Measurements from ENCODE around the gene PLVAP. TPM values are rescaled to one million over a fixed set of nuclear protein-coding genes. Genes with fewer than 3 reads are reported as not detected.

The PLVAP gene
- total and polyA plus RNA-seq, 5 donors from 2014 or later: not detected

DNA sequence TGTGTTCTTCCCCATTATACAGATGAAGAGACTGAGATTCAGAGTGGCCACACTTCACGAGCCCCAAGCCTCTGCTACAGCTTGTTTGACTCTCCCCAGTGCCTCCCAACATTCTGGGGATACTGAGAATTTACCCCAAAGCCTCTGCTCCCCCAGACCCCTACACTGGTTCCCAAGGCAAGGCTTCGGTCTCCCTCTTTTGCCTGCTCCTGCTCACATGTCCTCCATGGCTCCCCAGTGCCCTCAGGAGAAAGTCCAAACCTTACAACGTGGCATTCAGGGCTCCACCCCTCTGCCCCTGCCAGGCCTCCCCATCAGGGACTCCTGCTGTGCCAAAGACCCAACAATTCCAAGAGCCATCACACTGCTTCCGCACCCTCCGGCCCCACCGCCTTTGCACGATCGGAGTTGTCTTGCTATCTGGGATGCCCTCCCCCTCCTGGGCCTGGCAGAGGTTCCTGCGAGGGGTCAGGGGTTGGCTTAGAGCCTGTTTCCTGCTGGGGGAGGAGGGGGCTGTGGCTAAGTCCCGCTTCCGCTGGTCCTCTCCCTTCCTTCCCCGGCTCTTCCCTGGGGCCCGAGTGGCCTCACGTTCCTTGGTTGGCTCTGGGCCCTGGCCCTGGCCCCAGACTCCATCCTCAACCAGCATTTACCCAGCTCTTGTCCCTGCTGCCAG lies 24.4 kb downstream of the PLVAP start:
- H3K4me1 ChIP-seq (ENCODE audit: control insufficient read depth, insufficient read depth, low read length, poor library complexity, severe bottlenecking): no peaks in the 10 kb centered on the region
- no peak overlapping the region for H3K27ac ChIP-seq (ENCODE audit: insufficient read depth, low read length, poor library complexity, severe bottlenecking)
- H3K4me3 ChIP-seq (ENCODE audit: low read depth, low read length): no peak overlapping the region
- peak overlapping the region in 1 of 3 donors; percentile 69 for H3K27ac Mint-ChIP-seq
- H3K36me3 ChIP-seq (ENCODE audit: control insufficient read depth, insufficient read depth, low read length): no peaks in the 10 kb centered on the region
- H3K27me3 Mint-ChIP-seq: peaks cover 22% of the 10 kb centered on the region
- no peak overlapping the region for H3K4me3 Mint-ChIP-seq
- peaks cover 0 to 1% (median 0%) of the 10 kb centered on the region in 7 donors for H3K9me3 Mint-ChIP-seq
- DNase-seq: no peak
- peaks cover 0 to 4% (median 0%) of the 10 kb centered on the region in 4 donors for H3K4me1 Mint-ChIP-seq
- H3K36me3 Mint-ChIP-seq: no peaks in the 10 kb centered on the region
- H3K9me3 ChIP-seq (ENCODE audit: control insufficient read depth in 2 of 2, low read length in 2 of 2): no peaks in the 10 kb centered on the region
- no peaks in the 10 kb centered on the region for H3K27me3 ChIP-seq (ENCODE audit: control insufficient read depth, insufficient read depth, low read length)
- ATAC-seq (ENCODE audit: low read depth in 2 of 2): no peak

DNA sequence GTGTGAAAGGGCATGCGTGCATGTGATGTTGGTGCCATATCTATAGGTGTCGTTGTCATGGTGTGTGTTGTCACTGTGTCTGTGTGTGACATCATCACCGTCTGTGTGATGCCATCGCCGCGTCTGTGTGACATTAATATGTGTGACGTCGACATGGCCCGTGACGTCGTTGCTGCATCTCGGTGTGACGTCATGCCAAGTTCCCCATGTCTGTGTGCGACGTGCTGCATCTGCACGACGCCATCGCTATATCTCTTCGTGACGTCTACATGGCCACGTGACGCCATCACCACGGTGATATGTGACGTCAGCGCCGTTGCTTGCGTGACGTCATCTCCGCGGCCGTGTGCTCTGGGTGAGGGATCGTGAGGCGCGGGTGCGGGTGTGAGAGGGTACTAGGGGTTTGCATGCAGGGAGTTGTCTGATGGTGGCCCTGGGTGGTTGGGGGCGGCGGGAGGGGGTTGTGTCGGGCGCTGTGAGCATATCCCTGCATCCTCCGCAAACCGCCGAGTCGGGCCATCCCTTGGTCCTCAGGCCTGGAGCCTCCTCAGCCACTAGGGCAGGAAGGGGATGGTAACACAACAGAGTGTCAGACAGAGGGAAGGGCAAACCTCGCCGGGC lies 25.2 kb downstream of the PLVAP start:
- H3K36me3 Mint-ChIP-seq: no peaks in the 10 kb centered on the region
- DNase-seq: no peak
- peaks cover 0 to 1% (median 0%) of the 10 kb centered on the region in 7 donors for H3K9me3 Mint-ChIP-seq
- peaks cover 0 to 4% (median 0%) of the 10 kb centered on the region in 4 donors for H3K4me1 Mint-ChIP-seq
- ATAC-seq (ENCODE audit: low read depth in 2 of 2): no peak
- no peaks in the 10 kb centered on the region for H3K36me3 ChIP-seq (ENCODE audit: control insufficient read depth, insufficient read depth, low read length)
- no peak overlapping the region for H3K27ac Mint-ChIP-seq
- no peaks in the 10 kb centered on the region for H3K9me3 ChIP-seq (ENCODE audit: control insufficient read depth in 2 of 2, low read length in 2 of 2)
- no peak overlapping the region for H3K27ac ChIP-seq (ENCODE audit: insufficient read depth, low read length, poor library complexity, severe bottlenecking)
- H3K27me3 Mint-ChIP-seq: peaks cover 22% of the 10 kb centered on the region
- H3K4me3 Mint-ChIP-seq: no peak overlapping the region
- H3K4me1 ChIP-seq (ENCODE audit: control insufficient read depth, insufficient read depth, low read length, poor library complexity, severe bottlenecking): no peaks in the 10 kb centered on the region
- no peaks in the 10 kb centered on the region for H3K27me3 ChIP-seq (ENCODE audit: control insufficient read depth, insufficient read depth, low read length)
- no peak overlapping the region for H3K4me3 ChIP-seq (ENCODE audit: low read depth, low read length)

DNA sequence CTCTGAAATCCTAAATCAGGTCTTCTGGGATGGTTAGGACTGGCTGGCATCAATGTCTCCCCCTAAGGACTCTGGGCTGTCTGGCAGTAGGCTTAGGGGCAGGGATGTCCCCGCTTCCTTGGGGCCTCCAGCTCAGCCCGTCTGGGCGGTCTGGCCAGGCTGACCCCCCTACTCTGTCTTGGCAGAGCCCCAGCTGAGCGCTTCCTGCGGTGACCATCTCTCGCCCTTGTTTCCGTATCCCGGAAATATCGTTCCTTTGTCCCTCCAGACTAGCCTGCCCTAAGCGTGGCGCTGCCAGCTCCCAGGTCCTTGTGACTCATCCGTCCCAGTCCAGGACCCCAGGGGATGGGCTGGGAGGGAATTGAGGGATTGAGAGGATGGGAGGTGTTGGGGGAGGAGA lies 28.4 kb downstream of the PLVAP start:
- no peak overlapping the region for H3K4me3 Mint-ChIP-seq
- H3K27me3 ChIP-seq (ENCODE audit: control insufficient read depth, insufficient read depth, low read length): no peaks in the 10 kb centered on the region
- ATAC-seq (ENCODE audit: low read depth in 2 of 2): no peak

DNA sequence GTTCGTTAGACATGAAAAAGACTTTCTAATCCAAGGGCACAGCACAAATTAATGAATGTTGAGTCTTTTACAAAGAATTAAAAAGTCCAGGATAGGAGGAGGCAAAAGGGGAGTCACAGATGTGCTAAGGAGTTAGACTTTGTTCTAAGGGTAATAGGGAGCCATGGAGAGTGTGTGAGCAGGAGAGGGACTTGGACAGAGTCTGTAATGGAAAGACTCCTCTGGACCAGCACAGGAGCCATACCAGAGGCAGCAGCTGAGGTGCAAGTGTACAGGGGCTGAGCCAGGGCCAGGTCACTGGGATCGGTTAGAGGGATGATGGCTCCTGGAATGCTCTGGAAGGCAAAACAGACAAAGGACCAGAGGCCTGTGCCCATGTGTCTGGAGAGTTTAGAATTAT lies 29.3 kb downstream of the PLVAP start:
- peaks cover 6% of the 10 kb centered on the region for H3K4me1 ChIP-seq (ENCODE audit: control insufficient read depth, insufficient read depth, low read length, poor library complexity, severe bottlenecking)
- H3K27ac ChIP-seq (ENCODE audit: insufficient read depth, low read length, poor library complexity, severe bottlenecking): no peak overlapping the region
- DNase-seq (no peak), ATAC-seq (ENCODE audit: low read depth in 2 of 2) (no peak)
- Mint-ChIP-seq H3K9me3 (no peaks in the 10 kb centered on the region), H3K4me1 (peaks cover 0 to 10% (median 6%) of the 10 kb centered on the region in 4 donors), H3K27ac (no peak overlapping the region), H3K36me3 (no peaks in the 10 kb centered on the region), H3K4me3 (no peak overlapping the region), H3K27me3 (peaks cover 13% of the 10 kb centered on the region)
- no peaks in the 10 kb centered on the region for H3K9me3 ChIP-seq (ENCODE audit: control insufficient read depth in 2 of 2, low read length in 2 of 2)
- H3K4me3 ChIP-seq (ENCODE audit: low read depth, low read length): no peak overlapping the region
- no peaks in the 10 kb centered on the region for H3K27me3 ChIP-seq (ENCODE audit: control insufficient read depth, insufficient read depth, low read length)
- H3K36me3 ChIP-seq (ENCODE audit: control insufficient read depth, insufficient read depth, low read length): no peaks in the 10 kb centered on the region

More for the DNA sequence above, 28.4 kb downstream of the PLVAP start:
- peaks cover 0 to 10% (median 6%) of the 10 kb centered on the region in 4 donors for H3K4me1 Mint-ChIP-seq
- Histone ChIP-seq H3K4me1 (ENCODE audit: control insufficient read depth, insufficient read depth, low read length, poor library complexity, severe bottlenecking) (peaks cover 6% of the 10 kb centered on the region), H3K4me3 (ENCODE audit: low read depth, low read length) (no peak overlapping the region), H3K9me3 (ENCODE audit: control insufficient read depth in 2 of 2, low read length in 2 of 2) (no peaks in the 10 kb centered on the region), H3K36me3 (ENCODE audit: control insufficient read depth, insufficient read depth, low read length) (no peaks in the 10 kb centered on the region), H3K27ac (ENCODE audit: insufficient read depth, low read length, poor library complexity, severe bottlenecking) (no peak overlapping the region)
- no peak overlapping the region for H3K27ac Mint-ChIP-seq
- no peak for DNase-seq
- H3K36me3 Mint-ChIP-seq: no peaks in the 10 kb centered on the region
- peaks cover 20% of the 10 kb centered on the region for H3K27me3 Mint-ChIP-seq
- no peaks in the 10 kb centered on the region for H3K9me3 Mint-ChIP-seq

DNA sequence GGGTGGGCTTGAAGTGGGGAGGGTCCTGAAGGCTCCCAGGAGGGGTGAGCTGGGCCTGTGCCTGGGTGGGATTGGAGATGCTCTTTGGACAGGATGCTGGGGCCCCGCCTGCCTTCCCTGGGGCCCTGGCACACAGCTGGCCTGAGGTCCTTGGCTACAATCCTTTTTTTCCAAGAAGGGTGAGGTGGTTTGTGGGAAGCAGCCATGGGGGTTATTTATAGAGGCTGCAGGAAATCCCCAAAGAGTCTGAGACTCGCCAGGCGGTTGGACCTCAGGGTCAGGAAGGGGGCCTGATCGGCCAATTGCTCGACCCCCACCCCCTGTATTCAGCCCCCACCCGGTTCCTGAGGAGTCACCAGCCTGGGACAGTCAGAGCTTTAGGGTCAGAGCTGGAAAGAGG lies 29.8 kb downstream of the PLVAP start:
- H3K27ac ChIP-seq (ENCODE audit: insufficient read depth, low read length, poor library complexity, severe bottlenecking): no peak overlapping the region
- no peaks in the 10 kb centered on the region for H3K36me3 Mint-ChIP-seq
- ATAC-seq (ENCODE audit: low read depth in 2 of 2) (no peak), DNase-seq (no peak)
- H3K4me3 Mint-ChIP-seq: no peak overlapping the region
- H3K9me3 Mint-ChIP-seq: no peaks in the 10 kb centered on the region
- no peak overlapping the region for H3K4me3 ChIP-seq (ENCODE audit: low read depth, low read length)
- no peak overlapping the region for H3K27ac Mint-ChIP-seq
- H3K27me3 ChIP-seq (ENCODE audit: control insufficient read depth, insufficient read depth, low read length): no peaks in the 10 kb centered on the region
- H3K27me3 Mint-ChIP-seq: peaks cover 9% of the 10 kb centered on the region
- H3K36me3 ChIP-seq (ENCODE audit: control insufficient read depth, insufficient read depth, low read length): no peaks in the 10 kb centered on the region
- peaks cover 6% of the 10 kb centered on the region for H3K4me1 ChIP-seq (ENCODE audit: control insufficient read depth, insufficient read depth, low read length, poor library complexity, severe bottlenecking)
- no peaks in the 10 kb centered on the region for H3K9me3 ChIP-seq (ENCODE audit: control insufficient read depth in 2 of 2, low read length in 2 of 2)
- H3K4me1 Mint-ChIP-seq: peaks cover 0 to 10% (median 7%) of the 10 kb centered on the region in 4 donors

DNA sequence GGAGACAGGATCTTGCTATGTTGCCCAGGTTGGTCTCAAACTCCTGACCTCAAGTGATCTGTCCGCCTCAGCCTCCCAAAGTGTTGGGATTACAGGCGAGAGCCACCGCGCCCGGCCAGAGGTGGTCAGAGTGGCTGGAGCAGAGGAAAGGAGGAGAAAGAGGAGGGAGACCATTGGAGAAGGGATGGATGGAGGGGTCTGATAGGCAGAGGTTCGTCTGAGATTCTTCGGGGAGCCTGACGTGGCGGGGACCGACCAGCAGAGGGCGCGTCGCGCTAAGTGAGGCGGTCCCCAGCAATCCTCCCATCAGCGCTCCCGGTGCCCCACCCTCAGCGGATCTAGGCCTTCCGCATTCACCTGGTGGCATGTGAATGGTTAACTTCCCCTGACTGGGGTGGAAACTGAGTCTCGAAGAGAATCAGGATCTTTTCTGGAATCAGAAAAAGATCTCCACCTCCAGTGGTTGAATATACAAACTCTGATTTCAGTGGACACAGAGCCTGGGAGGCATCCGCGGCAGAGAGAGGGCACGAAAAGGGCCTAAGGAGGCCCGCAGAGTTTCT lies 31.0 kb downstream of the PLVAP start:
- Mint-ChIP-seq H3K27ac (no peak overlapping the region), H3K36me3 (no peaks in the 10 kb centered on the region), H3K27me3 (peaks cover 9% of the 10 kb centered on the region), H3K9me3 (peaks cover 0 to 2% (median 0%) of the 10 kb centered on the region in 7 donors), H3K4me1 (peaks cover 0 to 9% (median 5%) of the 10 kb centered on the region in 4 donors), H3K4me3 (peak overlapping the region in 2 of 4 donors; percentile 43 to 72)
- H3K27ac ChIP-seq (ENCODE audit: insufficient read depth, low read length, poor library complexity, severe bottlenecking): no peak overlapping the region
- H3K4me1 ChIP-seq (ENCODE audit: control insufficient read depth, insufficient read depth, low read length, poor library complexity, severe bottlenecking): peaks cover 6% of the 10 kb centered on the region
- DNase-seq: peak; percentile 63 to 75 (median 68)
- no peaks in the 10 kb centered on the region for H3K36me3 ChIP-seq (ENCODE audit: control insufficient read depth, insufficient read depth, low read length)
- no peak overlapping the region for H3K4me3 ChIP-seq (ENCODE audit: low read depth, low read length)
- ATAC-seq (ENCODE audit: low read depth in 2 of 2): peak; percentile 72 to 92
- no peaks in the 10 kb centered on the region for H3K9me3 ChIP-seq (ENCODE audit: control insufficient read depth in 2 of 2, low read length in 2 of 2)
- H3K27me3 ChIP-seq (ENCODE audit: control insufficient read depth, insufficient read depth, low read length): no peaks in the 10 kb centered on the region

DNA sequence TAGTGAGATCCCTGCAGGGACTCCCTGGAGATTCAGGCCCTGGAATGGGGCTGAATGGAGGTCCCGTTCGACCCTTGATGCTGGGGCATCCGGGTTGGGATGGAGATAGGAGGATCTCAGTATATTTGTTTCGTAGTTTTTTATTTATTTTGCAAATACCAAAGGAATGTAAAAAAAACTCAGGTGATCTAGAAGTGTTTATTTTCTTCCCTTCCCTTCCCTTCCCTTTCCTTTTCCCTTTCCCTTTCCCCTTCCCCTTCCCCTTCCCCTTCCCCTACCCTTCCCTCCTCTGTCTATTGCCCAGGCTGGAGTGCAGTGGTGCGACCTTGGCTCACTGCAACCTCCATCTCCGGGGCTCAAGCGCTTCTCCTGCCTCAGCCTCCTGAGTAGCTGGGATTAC lies 35.3 kb downstream of the PLVAP start:
- no peaks in the 10 kb centered on the region for H3K27me3 ChIP-seq (ENCODE audit: control insufficient read depth, insufficient read depth, low read length)
- no peaks in the 10 kb centered on the region for H3K27me3 Mint-ChIP-seq
- H3K27ac ChIP-seq (ENCODE audit: insufficient read depth, low read length, poor library complexity, severe bottlenecking): no peak overlapping the region
- H3K4me3 ChIP-seq (ENCODE audit: low read depth, low read length): no peak overlapping the region
- H3K9me3 Mint-ChIP-seq: peaks cover 0 to 2% (median 0%) of the 10 kb centered on the region in 7 donors
- no peaks in the 10 kb centered on the region for H3K36me3 ChIP-seq (ENCODE audit: control insufficient read depth, insufficient read depth, low read length)
- DNase-seq: no peak
- H3K36me3 Mint-ChIP-seq: no peaks in the 10 kb centered on the region
- peaks cover 0 to 30% (median 12%) of the 10 kb centered on the region in 4 donors for H3K4me1 Mint-ChIP-seq
- H3K9me3 ChIP-seq (ENCODE audit: control insufficient read depth in 2 of 2, low read length in 2 of 2): no peaks in the 10 kb centered on the region
- H3K27ac Mint-ChIP-seq: no peak overlapping the region
- ATAC-seq (ENCODE audit: low read depth in 2 of 2): no peak
- peaks cover 24% of the 10 kb centered on the region for H3K4me1 ChIP-seq (ENCODE audit: control insufficient read depth, insufficient read depth, low read length, poor library complexity, severe bottlenecking)
- H3K4me3 Mint-ChIP-seq: peak overlapping the region in 1 of 4 donors; percentile 58
